Adrenal gland (tissue), 5 donors: ENCODE data around the gene ARL8B.

ENCODE experiments used
- CTCF ChIP-seq, 6 experiments: fragments of 450-650 bp in 4 of 6; fragments of 200-600 bp in 2 of 6; sonication (generic) in 1 of 6; IDR thresholded peaks; 1 replicate in 5 of 6; 2 replicates in 1 of 6; pipeline versions ENCODE4 v1.5.1 to v1.8.0; 2016 to 2021; ENCODE audit warnings: antibody characterized with exemption in 6 of 6, mild to moderate bottlenecking in 2 of 6, moderate library complexity in 1 of 6
- POLR2A ChIP-seq, 2 donors: fragments of 450-650 bp; IDR thresholded peaks; one replicate each; pipeline ENCODE4 v1.6.1; 2017; ENCODE audit warnings: antibody characterized with exemption in 2 of 2, mild to moderate bottlenecking in 2 of 2, moderate library complexity in 1 of 2
- donor health status: DM: no; HTN: no; CAD: no.

GRCh38 chr3:5197470-5198312, 75.6 kb downstream of the ARL8B start:
- TF ChIP-seq CTCF (IDR thresholded peaks at IDR 0.05) (no peak), POLR2A (IDR thresholded peaks at IDR 0.05) (no peak)
